ENCODE measurements around the gene SNCA. TPM values are rescaled to one million over a fixed set of nuclear protein-coding genes. Genes with fewer than 3 reads are reported as not detected.

The SNCA gene
- polyA plus RNA-seq, 3 donors = 13.2 to 39.4 (median 24.3) TPM

DNA sequence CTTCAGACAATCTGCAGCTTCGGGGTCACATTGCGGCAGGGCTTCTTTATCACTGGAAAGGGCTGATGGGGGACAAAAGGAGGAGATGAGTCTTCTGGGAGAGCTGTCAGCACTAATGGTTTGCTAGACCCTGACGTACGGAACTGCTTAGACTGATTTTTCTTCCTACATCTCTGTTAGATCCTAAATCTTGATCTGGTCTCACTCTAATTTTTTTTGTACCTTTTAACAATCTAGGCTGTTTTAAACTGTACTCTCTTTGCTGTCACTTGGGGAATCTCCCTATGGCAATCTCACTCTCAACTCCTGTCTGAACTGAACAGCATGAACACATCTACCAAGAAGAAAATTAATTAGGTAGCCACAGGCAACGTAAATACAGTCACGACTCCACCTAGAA lies 120.1 kb downstream of the SNCA start:
- H3K36me3 Mint-ChIP-seq = no peaks in the 10 kb centered on the region
- WGBS (ENCODE audit: insufficient coverage) = 100% methylated on average over 4 of the region's 6 CpGs
- no peak overlapping the region for H3K27ac Mint-ChIP-seq
- no peaks in the 10 kb centered on the region for H3K4me1 ChIP-seq (ENCODE audit: control insufficient read depth in 1 of 2, insufficient read depth in 2 of 2, low read length in 2 of 2)
- H3K27ac ChIP-seq (ENCODE audit: low read depth in 1 of 2, low read length in 2 of 2) = no peak overlapping the region
- no peaks in the 10 kb centered on the region for H4K20me1 ChIP-seq (ENCODE audit: insufficient read depth, low read length)
- no peaks in the 10 kb centered on the region for H3K36me3 ChIP-seq (replicated peaks in 1 of 2; ENCODE audit: control insufficient read depth in 1 of 2, insufficient read depth in 2 of 2, low read length in 2 of 2)
- intact Hi-C loops (cut with micrococcal nuclease) = no loop called here
- H3K4me2 ChIP-seq (replicated peaks; ENCODE audit: extremely low read depth, low read length, poor library complexity, severe bottlenecking) = no peak overlapping the region
- no peak overlapping the region for H2AFZ ChIP-seq (ENCODE audit: insufficient read depth, low read depth, low read length, poor library complexity, severe bottlenecking)
- no peak overlapping the region for H3K4me3 Mint-ChIP-seq
- H3K9ac ChIP-seq (ENCODE audit: insufficient read depth, low read length, poor library complexity, severe bottlenecking) = no peak overlapping the region
- no peaks in the 10 kb centered on the region for H3K79me2 ChIP-seq (ENCODE audit: insufficient read depth, low read length)
- H3K9me3 Mint-ChIP-seq = peaks cover 0 to 2% (median 0%) of the 10 kb centered on the region in 7 donors
- no peak overlapping the region for H3K4me3 ChIP-seq (replicated peaks in 1 of 3; ENCODE audit: low read depth in 2 of 3, low read length in 3 of 3)
- no peaks in the 10 kb centered on the region for H3K4me1 Mint-ChIP-seq
- no peaks in the 10 kb centered on the region for H3K27me3 Mint-ChIP-seq (ENCODE audit: low read depth in 3 of 3)
- TF ChIP-seq, protein P1, sequence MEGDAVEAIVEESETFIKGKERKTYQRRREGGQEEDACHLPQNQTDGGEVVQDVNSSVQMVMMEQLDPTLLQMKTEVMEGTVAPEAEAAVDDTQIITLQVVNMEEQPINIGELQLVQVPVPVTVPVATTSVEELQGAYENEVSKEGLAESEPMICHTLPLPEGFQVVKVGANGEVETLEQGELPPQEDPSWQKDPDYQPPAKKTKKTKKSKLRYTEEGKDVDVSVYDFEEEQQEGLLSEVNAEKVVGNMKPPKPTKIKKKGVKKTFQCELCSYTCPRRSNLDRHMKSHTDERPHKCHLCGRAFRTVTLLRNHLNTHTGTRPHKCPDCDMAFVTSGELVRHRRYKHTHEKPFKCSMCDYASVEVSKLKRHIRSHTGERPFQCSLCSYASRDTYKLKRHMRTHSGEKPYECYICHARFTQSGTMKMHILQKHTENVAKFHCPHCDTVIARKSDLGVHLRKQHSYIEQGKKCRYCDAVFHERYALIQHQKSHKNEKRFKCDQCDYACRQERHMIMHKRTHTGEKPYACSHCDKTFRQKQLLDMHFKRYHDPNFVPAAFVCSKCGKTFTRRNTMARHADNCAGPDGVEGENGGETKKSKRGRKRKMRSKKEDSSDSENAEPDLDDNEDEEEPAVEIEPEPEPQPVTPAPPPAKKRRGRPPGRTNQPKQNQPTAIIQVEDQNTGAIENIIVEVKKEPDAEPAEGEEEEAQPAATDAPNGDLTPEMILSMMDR (IDR thresholded peaks at IDR 0.05) = no peak
- DNase-seq = no peak
- H3K27me3 ChIP-seq (ENCODE audit: control insufficient read depth in 2 of 2, insufficient read depth in 2 of 2, low read length in 2 of 2) = no peaks in the 10 kb centered on the region
- no peaks in the 10 kb centered on the region for H3K9me3 ChIP-seq (replicated peaks in 1 of 2; ENCODE audit: control insufficient read depth in 1 of 2, insufficient read depth in 1 of 2, low read length in 2 of 2)

GRCh38 chr4:89715631-89716030 lies 121.3 kb downstream of the SNCA start:
- Histone ChIP-seq H2AFZ (ENCODE audit: insufficient read depth, low read depth, low read length, poor library complexity, severe bottlenecking) (no peak overlapping the region), H3K4me2 (replicated peaks; ENCODE audit: extremely low read depth, low read length, poor library complexity, severe bottlenecking) (no peak overlapping the region), H3K27ac (ENCODE audit: low read depth in 1 of 2, low read length in 2 of 2) (no peak overlapping the region), H3K9me3 (replicated peaks in 1 of 2; ENCODE audit: control insufficient read depth in 1 of 2, insufficient read depth in 1 of 2, low read length in 2 of 2) (no peaks in the 10 kb centered on the region), H3K9ac (ENCODE audit: insufficient read depth, low read length, poor library complexity, severe bottlenecking) (no peak overlapping the region), H3K4me1 (ENCODE audit: control insufficient read depth in 1 of 2, insufficient read depth in 2 of 2, low read length in 2 of 2) (no peaks in the 10 kb centered on the region), H3K4me3 (replicated peaks in 1 of 3; ENCODE audit: low read depth in 2 of 3, low read length in 3 of 3) (no peak overlapping the region), H3K79me2 (ENCODE audit: insufficient read depth, low read length) (no peaks in the 10 kb centered on the region), H3K27me3 (ENCODE audit: control insufficient read depth in 2 of 2, insufficient read depth in 2 of 2, low read length in 2 of 2) (no peaks in the 10 kb centered on the region), H3K36me3 (replicated peaks in 1 of 2; ENCODE audit: control insufficient read depth in 1 of 2, insufficient read depth in 2 of 2, low read length in 2 of 2) (no peaks in the 10 kb centered on the region), H4K20me1 (ENCODE audit: insufficient read depth, low read length) (no peaks in the 10 kb centered on the region)
- Mint-ChIP-seq H3K4me3 (no peak overlapping the region), H3K27ac (no peak overlapping the region), H3K9me3 (peaks cover 0 to 2% (median 0%) of the 10 kb centered on the region in 7 donors), H3K27me3 (ENCODE audit: low read depth in 3 of 3) (no peaks in the 10 kb centered on the region), H3K4me1 (no peaks in the 10 kb centered on the region), H3K36me3 (no peaks in the 10 kb centered on the region)
- intact Hi-C loops (cut with micrococcal nuclease) = no loop called here
- TF ChIP-seq, protein P1 (IDR thresholded peaks at IDR 0.05) = no peak
- DNase-seq = no peak
- no CpG with 5 or more reads among the region's 1 CpG for WGBS (ENCODE audit: insufficient coverage)
